HepG2 (cell line): Measurements from ENCODE around the gene ZNF211. TPM values are rescaled to one million over a fixed set of nuclear protein-coding genes. Genes with fewer than 3 reads are reported as not detected.

ENCODE experiments used
- ATAC-seq: fragments of 200-7000 bp; cut with Tn5 transposase; 3 replicates; pipeline ENCODE4 v1.9.1; 2020; ENCODE audit warnings: mild to moderate bottlenecking, moderate library complexity
- BruUV-seq: library from RNA; stranded (reverse); fragments of 400-500 nt; replicated peaks from 2 replicates; lab custom pipeline; 2021; lab: Mats Ljungman, UMichigan
- CTCF ChIA-PET: fragments of 300-600 bp; formaldehyde crosslinking; extraction: SDS; loops from one replicate; lab custom pipeline; 2021; ENCODE audit warnings: low total read pairs, inconsistent platforms, low intra/inter-chr PET ratio; lab: Yijun Ruan, JAX
- POLR2A ChIA-PET: fragments of 350-600 bp; sonication (Branson Sonifier 250); formaldehyde crosslinking; loops from one replicate; lab custom pipeline; 2020; ENCODE audit warnings: antibody characterized with exemption, inconsistent platforms; lab: Yijun Ruan, JAX
- DNase-seq: peaks from one replicate; pipeline ENCODE4 v3.0.0-alpha.2; 2015; ENCODE audit warnings: low spot score
- FAIRE-seq: peaks from 3 replicates; lab custom pipeline; 2011; peaks lifted over from hg19 to GRCh38; lab: Jason Lieb, UNC
- H2AFZ ChIP-seq: one replicate; pipeline ENCODE4 v1.6.1; 2011; ENCODE audit warnings: low read length, inconsistent platforms
- H3K27ac ChIP-seq: fragments of 300-600 bp; 3 replicates; pipeline ENCODE4 v1.8.0; 2011; ENCODE audit warnings: mixed run types, mild to moderate bottlenecking, mixed read lengths, low read length, inconsistent platforms; ENCODE audit not compliant: insufficient read depth; ENCODE audit errors: extremely low read length
- H3K27me3 ChIP-seq, 2 experiments: fragments of 200-600 bp in 1 of 2; 2 replicates in 1 of 2; 3 replicates in 1 of 2; pipeline versions ENCODE4 v1.6.0 to v1.8.0; 2011; ENCODE audit warnings: low read length in 2 of 2, mild to moderate bottlenecking in 2 of 2, moderate library complexity in 2 of 2, inconsistent platforms in 1 of 2; ENCODE audit not compliant: insufficient read depth in 2 of 2, control insufficient read depth in 1 of 2
- H3K36me3 ChIP-seq, 2 experiments: fragments of 200-600 bp in 1 of 2; replicated peaks in 1 of 2; 2 replicates in 1 of 2; 3 replicates in 1 of 2; pipeline versions ENCODE4 v1.5.1 to v1.8.0; 2011; ENCODE audit warnings: low read length in 2 of 2, inconsistent platforms in 1 of 2; ENCODE audit not compliant: insufficient read depth in 2 of 2, control insufficient read depth in 1 of 2
- H3K4me1 ChIP-seq: 2 replicates; pipeline ENCODE4 v1.5.1; 2012; ENCODE audit warnings: low read length, inconsistent platforms; ENCODE audit not compliant: insufficient read depth
- H3K4me2 ChIP-seq: 2 replicates; pipeline ENCODE4 v1.6.0; 2011; ENCODE audit warnings: low read depth, low read length, inconsistent platforms
- H3K4me3 ChIP-seq, 3 experiments: fragments of 200-600 bp in 1 of 3; sonication (generic), shearing (Covaris generic) in 1 of 3; replicated peaks in 1 of 3; 2 replicates each; pipeline ENCODE4 v1.5.1; 2011 to 2016; ENCODE audit warnings: low read length in 3 of 3, inconsistent platforms in 2 of 3, low read depth in 2 of 3, mild to moderate bottlenecking in 2 of 3, control low read depth in 1 of 3, mixed read lengths in 1 of 3; ENCODE audit not compliant: insufficient read depth in 1 of 3
- H3K79me2 ChIP-seq: one replicate; pipeline ENCODE4 v1.6.1; 2011; ENCODE audit warnings: low read length, inconsistent platforms; ENCODE audit not compliant: insufficient read depth
- H3K9ac ChIP-seq: 2 replicates; pipeline ENCODE4 v1.6.0; 2011; ENCODE audit warnings: mild to moderate bottlenecking, low read depth, low read length, inconsistent platforms; ENCODE audit not compliant: insufficient read depth
- H3K9me3 ChIP-seq: 2 replicates; pipeline ENCODE4 v1.5.1; 2012; ENCODE audit warnings: mild to moderate bottlenecking, low read length
- H4K20me1 ChIP-seq: 2 replicates; pipeline ENCODE4 v1.6.0; 2011; ENCODE audit warnings: inconsistent platforms, mild to moderate bottlenecking, low read length, moderate library complexity; ENCODE audit not compliant: insufficient read depth
- AKNA ChIP-seq: sonication (generic); formaldehyde crosslinking; IDR thresholded peaks from 2 replicates; pipeline ENCODE4 v1.4.0; 2020; ENCODE audit warnings: missing genetic modification reagents, borderline replicate concordance
- FOXP1 ChIP-seq, 2 experiments: fragments of 450-650 bp in 1 of 2; IDR thresholded peaks; 2 replicates each; pipeline ENCODE4 v1.6.1; 2017 to 2018; ENCODE audit warnings: antibody characterized with exemption in 1 of 2
- GPN1 ChIP-seq: sonication (generic); formaldehyde crosslinking; IDR thresholded peaks from 2 replicates; pipeline ENCODE4 v1.5.1; 2020; ENCODE audit warnings: missing genetic modification reagents, borderline replicate concordance
- HOXA5 ChIP-seq: sonication (generic); formaldehyde crosslinking; IDR thresholded peaks from 2 replicates; pipeline ENCODE4 v1.4.0; 2020; ENCODE audit warnings: missing genetic modification reagents
- MAFF ChIP-seq: IDR thresholded peaks from 2 replicates; pipeline ENCODE4 v1.6.1; 2011; ENCODE audit warnings: low read depth, low read length, improper control_type of control experiment
- MAFK ChIP-seq, 2 experiments: IDR thresholded peaks in 1 of 2; conservative IDR thresholded peaks in 1 of 2; 2 replicates each; pipeline ENCODE4 v1.6.1; 2011; ENCODE audit warnings: improper control_type of control experiment in 2 of 2, low read length in 2 of 2
- SKI ChIP-seq: fragments of 450-650 bp; IDR thresholded peaks from one replicate; pipeline ENCODE4 v1.6.1; 2018; ENCODE audit warnings: mild to moderate bottlenecking; ENCODE audit not compliant: partially characterized antibody
- SNRNP70 ChIP-seq: fragments of 200-400 bp; formaldehyde crosslinking; IDR thresholded peaks from 2 replicates; pipeline ENCODE4 v1.6.1; 2017; ENCODE audit warnings: mild to moderate bottlenecking, low read depth, low read length, moderate library complexity
- ZBED4 ChIP-seq: sonication (generic); formaldehyde crosslinking; IDR thresholded peaks from 2 replicates; pipeline ENCODE4 v1.4.0; 2020; ENCODE audit warnings: missing genetic modification reagents, borderline replicate concordance
- ZNF570 ChIP-seq: sonication (generic); formaldehyde crosslinking; IDR thresholded peaks from 2 replicates; pipeline ENCODE4 v1.4.0; 2020; ENCODE audit warnings: mild to moderate bottlenecking, missing genetic modification reagents, borderline replicate concordance
- ZNF678 ChIP-seq: sonication (generic); formaldehyde crosslinking; IDR thresholded peaks from 2 replicates; pipeline ENCODE4 v1.4.0; 2020; ENCODE audit warnings: mild to moderate bottlenecking, missing genetic modification reagents
- ZNF781 ChIP-seq: sonication (generic); formaldehyde crosslinking; IDR thresholded peaks from 2 replicates; pipeline ENCODE4 v1.5.1; 2020; ENCODE audit warnings: borderline replicate concordance, mild to moderate bottlenecking, missing genetic modification reagents; ENCODE audit errors: not compliant biosample characterization
- in situ Hi-C: cut with HindIII; loops from 2 replicates; pipeline ENCODE4 v1.10.0; 2017; ENCODE audit warnings: low pct_unique_long_range_greater_than_20kb; ENCODE audit not compliant: extremely low pct_ligation_motif_present
- intact Hi-C: fragments of 100-400 bp; cut with micrococcal nuclease; formaldehyde crosslinking; loops from one replicate; pipeline ENCODE4 v1.10.0; 2022; ENCODE audit not compliant: unreplicated experiment
- polyA plus RNA-seq, 8 experiments: library from polyadenylated mRNA; depleted of rRNA in 3 of 8; stranded (reverse) in 7 of 8; unstranded in 1 of 8; fragments of >200 nt; fragmentation: Illumina TruSeq in 4 of 8; extraction: Trizol in 4 of 8; gene quantifications; 2 replicates each; pipeline versions ENCODE4 v1.2.1 to v1.2.3, GENCODE V29; 2011 to 2016; ENCODE audit warnings: low read depth in 4 of 8, missing spikeins in 1 of 8, mixed read lengths in 1 of 8; ENCODE audit not compliant: insufficient read depth in 1 of 8
- total RNA-seq, 5 experiments: library from RNA; depleted of rRNA; stranded (reverse); fragments of >200 nt; fragmentation: Illumina TruSeq; extraction: Trizol; gene quantifications; 2 replicates each; pipeline ENCODE4 v1.2.3, GENCODE V29; 2016; ENCODE audit warnings: low read depth in 1 of 5

The ZNF211 gene
- total and polyA plus RNA-seq, 2 of the 13 experiments (the other 11 are each of a cell fraction or from before 2014, with no cell fraction given) = 9.9 to 11.2 TPM

GRCh38 chr19:57643734-57644133, 10.8 kb downstream of the ZNF211 start:
- ATAC-seq = no peak
- Histone ChIP-seq H3K9me3 (no peaks in the 10 kb centered on the region), H3K27ac (no peak overlapping the region), H2AFZ (no peak overlapping the region), H3K4me1 (no peaks in the 10 kb centered on the region), H3K27me3 (no peaks in the 10 kb centered on the region), H4K20me1 (no peaks in the 10 kb centered on the region), H3K79me2 (no peaks in the 10 kb centered on the region), H3K9ac (no peak overlapping the region), H3K4me3 (no peak overlapping the region), H3K4me2 (no peak overlapping the region), H3K36me3 (peaks cover 10 to 36% of the 10 kb centered on the region in 2 experiments)
- ChIA-PET POLR2A (no interaction called here), CTCF (no interaction called here)
- intact Hi-C loops = no loop called here
- in situ Hi-C loops = no loop called here
- FAIRE-seq = no peak
- DNase-seq = no peak
- BruUV-seq = no TSS peak
- no peak for TF ChIP-seq GPN1
- TF ChIP-seq SKI = no peak
- TF ChIP-seq MAFF = peak; percentile 11; the same call in 1 of the 2 replicates
- no peak for TF ChIP-seq ZNF781
- TF ChIP-seq ZNF570 = no peak
- TF ChIP-seq ZNF678 (CRISPR knock-in tag) = no peak
- TF ChIP-seq AKNA (CRISPR knock-in tag) = no peak
- TF ChIP-seq MAFK (conservative IDR thresholded peaks at IDR 0.05 in 1 of 2, IDR thresholded peaks at IDR 0.05 in 1 of 2; ENCODE audit: low read length in 2 of 2) = peak in 1 of 2 experiments; percentile 67; a peak in 2 of 4 replicates
- TF ChIP-seq HOXA5 (CRISPR knock-in tag) = no peak
- TF ChIP-seq SNRNP70 = no peak
- TF ChIP-seq FOXP1 (IDR thresholded peaks at IDR 0.05) = no peak
- TF ChIP-seq FOXP1 (CRISPR knock-in tag; IDR thresholded peaks at IDR 0.05) = no peak
- no peak for TF ChIP-seq ZBED4
